GM12878 (cell line): ENCODE measurements around the gene RAB15. TPM values are rescaled to one million over a fixed set of nuclear protein-coding genes. Genes with fewer than 3 reads are reported as not detected.

Source experiments
- ASH2L ChIP-seq: fragments of 300-600, 200-600 bp; sonication (generic); IDR thresholded peaks from 2 replicates; pipeline ENCODE4 v1.6.1; 2017; ENCODE audit warnings: low read depth, mild to moderate bottlenecking, borderline replicate concordance
- ATF2 ChIP-seq: IDR thresholded peaks from 2 replicates; pipeline ENCODE4 v1.6.1; 2012; ENCODE audit warnings: low read length, inconsistent platforms
- BCLAF1 ChIP-seq: fragments of 450-650 bp; IDR thresholded peaks from 2 replicates; pipeline ENCODE4 v1.6.1; 2017; ENCODE audit warnings: antibody characterized with exemption, mild to moderate bottlenecking, moderate library complexity
- CBX3 ChIP-seq: fragments of 200-600 bp; sonication (generic); IDR thresholded peaks from 2 replicates; pipeline ENCODE4 v1.6.1; 2016; ENCODE audit warnings: low read depth, borderline replicate concordance
- DPF2 ChIP-seq: fragments of 450-650 bp; IDR thresholded peaks from 2 replicates; pipeline ENCODE4 v1.6.1; 2017; ENCODE audit warnings: mild to moderate bottlenecking
- E2F4 ChIP-seq: IDR thresholded peaks from 2 replicates; pipeline ENCODE4 v1.6.1; 2012; ENCODE audit warnings: low read depth, low read length, improper control_type of control experiment
- E2F8 ChIP-seq: fragments of 450-650 bp; IDR thresholded peaks from 2 replicates; pipeline ENCODE4 v1.6.1; 2018; ENCODE audit warnings: mild to moderate bottlenecking, low read depth, moderate library complexity; ENCODE audit not compliant: partially characterized antibody
- KLF5 ChIP-seq: fragments of 450-650 bp; IDR thresholded peaks from 2 replicates; pipeline ENCODE4 v1.6.1; 2014; ENCODE audit warnings: mild to moderate bottlenecking; ENCODE audit not compliant: partially characterized antibody
- MAX ChIP-seq: IDR thresholded peaks from 2 replicates; pipeline ENCODE4 v1.6.1; 2012; ENCODE audit warnings: low read depth, low read length, improper control_type of control experiment
- NR2C1 ChIP-seq: fragments of 450-650 bp; IDR thresholded peaks from 2 replicates; pipeline ENCODE4 v1.6.1; 2017; ENCODE audit warnings: antibody characterized with exemption, mild to moderate bottlenecking, moderate library complexity
- PML ChIP-seq: IDR thresholded peaks from 2 replicates; pipeline ENCODE4 v1.6.1; 2012; ENCODE audit warnings: low read length, inconsistent platforms
- POLR2A ChIP-seq: IDR thresholded peaks from 2 replicates; pipeline ENCODE4 v1.6.1; 2011; ENCODE audit warnings: low read depth, mild to moderate bottlenecking, low read length
- PRDM15 ChIP-seq: fragments of 450-650 bp; formaldehyde crosslinking; IDR thresholded peaks from 2 replicates; pipeline ENCODE4 v1.4.0; 2020; ENCODE audit warnings: mild to moderate bottlenecking, moderate library complexity
- RBBP5 ChIP-seq: fragments of 200-600 bp; sonication (generic); conservative IDR thresholded peaks from 2 replicates; pipeline ENCODE4 v1.6.1; 2016
- STAT1 ChIP-seq: fragments of 450-650 bp; conservative IDR thresholded peaks from 2 replicates; pipeline ENCODE4 v1.6.1; 2014; ENCODE audit warnings: antibody characterized with exemption, mild to moderate bottlenecking
- USF2 ChIP-seq: IDR thresholded peaks from 2 replicates; pipeline ENCODE4 v1.6.1; 2011; ENCODE audit warnings: low read depth, low read length, improper control_type of control experiment, borderline replicate concordance
- ZNF384 ChIP-seq: IDR thresholded peaks from 2 replicates; pipeline ENCODE4 v1.6.1; 2012; ENCODE audit warnings: low read depth, mild to moderate bottlenecking, low read length, improper control_type of control experiment, borderline replicate concordance
- polyA plus RNA-seq, 11 experiments: library from polyadenylated mRNA; depleted of rRNA in 4 of 11; unstranded in 6 of 11; stranded (reverse) in 5 of 11; fragments of >200 nt; fragmentation: Nextera tagmentation in 4 of 11; fragmentation: Illumina TruSeq in 1 of 11; extraction: Ambion mirVana in 4 of 11; extraction: Trizol in 1 of 11; gene quantifications; 1 replicate in 1 of 11; 2 replicates in 10 of 11; pipeline versions ENCODE4 v1.2.1 to v1.2.3, GENCODE V29; 2011 to 2016; ENCODE audit warnings: inconsistent platforms in 2 of 11, missing spikeins in 2 of 11, low read depth in 1 of 11
- total RNA-seq, 4 experiments: library from RNA; depleted of rRNA in 3 of 4; stranded (reverse); fragments of >200 nt in 3 of 4; fragmentation: Illumina TruSeq in 1 of 4; extraction: Trizol in 1 of 4; gene quantifications; 2 replicates each; pipeline versions ENCODE4 v1.2.1 to v1.2.3, GENCODE V29; 2013 to 2021

RAB15 gene
- total and polyA plus RNA-seq, 10 of the 15 experiments (the other 5 are each of a cell fraction or from before 2014, with no cell fraction given): 0.32 to 3.9 (median 2.1) TPM

- TF ChIP-seq E2F8 (no peak), MAX (no peak), USF2 (no peak), RBBP5 (no peak), E2F4 (no peak), BCLAF1 (no peak), STAT1 (no peak), ASH2L (no peak), PML (no peak), KLF5 (no peak), CBX3 (no peak), ATF2 (peak; percentile 72; the same call in 1 of the 2 replicates), PRDM15 (CRISPR knock-in tag) (no peak), ZNF384 (no peak), DPF2 (no peak), POLR2A (no peak), NR2C1 (no peak)
Measured at GRCh38 chr14:65003394-65003793, 31.3 kb upstream of the RAB15 start (continued).
